ENCODE measurements around the gene ZNF513. TPM values are rescaled to one million over a fixed set of nuclear protein-coding genes. Genes with fewer than 3 reads are reported as not detected.

ZNF513 gene
- total and polyA plus RNA-seq, 2 experiments from 2014 or later = 20.6 to 26.1 TPM

- Histone ChIP-seq H3K9me2 (replicated peaks; ENCODE audit: insufficient read depth) (no peaks in the 10 kb centered on the region), H3K4me2 (no peak overlapping the region), H4K20me1 (ENCODE audit: insufficient read depth, poor library complexity, severe bottlenecking) (no peaks in the 10 kb centered on the region), H3K4me3 (no peak overlapping the region), H3K9me3 (ENCODE audit: low read depth) (no peaks in the 10 kb centered on the region), H2AFZ (no peak overlapping the region), H3K79me2 (no peaks in the 10 kb centered on the region), H3K36me3 (replicated peaks; ENCODE audit: insufficient read depth, low read depth) (no peaks in the 10 kb centered on the region), H3K27me3 (no peaks in the 10 kb centered on the region), H3K27ac (no peak overlapping the region), H3K4me1 (ENCODE audit: insufficient read depth) (no peaks in the 10 kb centered on the region)
- TF ChIP-seq CTCF (IDR thresholded peaks at IDR 0.05; ENCODE audit: poor library complexity) = no peak
- no peak for TF ChIP-seq EZH2phosphoT487 (IDR thresholded peaks at IDR 0.05; ENCODE audit: low read depth, severe bottlenecking, unreplicated experiment)
- no peak for TF ChIP-seq EZH2 (IDR thresholded peaks at IDR 0.05; ENCODE audit: borderline replicate concordance)
- DNase-seq (ENCODE audit: low spot score) = no peak
Observed at GRCh38 chr2:27420996-27421395, 40.5 kb upstream of the ZNF513 start.

GRCh38 chr2:27416151-27416550 lies 35.6 kb upstream of the ZNF513 start:
- DNase-seq (ENCODE audit: low spot score) = no peak
- H3K9me3 ChIP-seq (ENCODE audit: low read depth) = no peaks in the 10 kb centered on the region
- H3K4me2 ChIP-seq = no peak overlapping the region
- TF ChIP-seq EZH2phosphoT487 (IDR thresholded peaks at IDR 0.05; ENCODE audit: low read depth, severe bottlenecking, unreplicated experiment) (no peak), EZH2 (IDR thresholded peaks at IDR 0.05; ENCODE audit: borderline replicate concordance) (no peak), CTCF (IDR thresholded peaks at IDR 0.05; ENCODE audit: poor library complexity) (no peak)
- H4K20me1 ChIP-seq (ENCODE audit: insufficient read depth, poor library complexity, severe bottlenecking) = no peaks in the 10 kb centered on the region
- no peaks in the 10 kb centered on the region for H3K27me3 ChIP-seq
- H3K4me1 ChIP-seq (ENCODE audit: insufficient read depth) = no peaks in the 10 kb centered on the region
- H3K9me2 ChIP-seq (replicated peaks; ENCODE audit: insufficient read depth) = no peaks in the 10 kb centered on the region
- no peaks in the 10 kb centered on the region for H3K36me3 ChIP-seq (replicated peaks; ENCODE audit: insufficient read depth, low read depth)
- H3K4me3 ChIP-seq = no peak overlapping the region
- H3K27ac ChIP-seq = no peak overlapping the region
- H3K79me2 ChIP-seq = no peaks in the 10 kb centered on the region
- 93% methylated on average over 6 of the region's 6 CpGs for WGBS (ENCODE audit: low lambda C conversion rate, missing lambda C conversion rate)
- H2AFZ ChIP-seq = no peak overlapping the region

- Histone ChIP-seq H4K20me1 (ENCODE audit: insufficient read depth, poor library complexity, severe bottlenecking) (no peaks in the 10 kb centered on the region), H3K9me3 (ENCODE audit: low read depth) (no peaks in the 10 kb centered on the region), H3K4me1 (ENCODE audit: insufficient read depth) (peaks cover 3% of the 10 kb centered on the region), H3K27me3 (no peaks in the 10 kb centered on the region), H2AFZ (no peak overlapping the region), H3K36me3 (replicated peaks; ENCODE audit: insufficient read depth, low read depth) (no peaks in the 10 kb centered on the region), H3K4me2 (no peak overlapping the region), H3K27ac (no peak overlapping the region), H3K79me2 (peaks cover 16% of the 10 kb centered on the region), H3K9me2 (replicated peaks; ENCODE audit: insufficient read depth) (no peaks in the 10 kb centered on the region), H3K4me3 (no peak overlapping the region)
- DNase-seq (ENCODE audit: low spot score) = no peak
- WGBS (ENCODE audit: low lambda C conversion rate, missing lambda C conversion rate) = 83% methylated on average over 9 of the region's 9 CpGs
- TF ChIP-seq EZH2phosphoT487 (IDR thresholded peaks at IDR 0.05; ENCODE audit: low read depth, severe bottlenecking, unreplicated experiment) (no peak), EZH2 (IDR thresholded peaks at IDR 0.05; ENCODE audit: borderline replicate concordance) (no peak), CTCF (IDR thresholded peaks at IDR 0.05; ENCODE audit: poor library complexity) (no peak)
Observed at GRCh38 chr2:27412419-27413152, 32.1 kb upstream of the ZNF513 start.

Data from hepatocyte (in vitro differentiated cells).